Spleen (tissue), 11 donors: Measurements from ENCODE around the gene PARP1. TPM values are rescaled to one million over a fixed set of nuclear protein-coding genes. Genes with fewer than 3 reads are reported as not detected.

Experiments
- DNase-seq: peaks from one replicate; pipeline ENCODE4 v3.0.0-alpha.2; 2020
- H3K27ac ChIP-seq, 8 donors: fragments of 200-600 bp; sonication (generic) in 7 of 8; 1 replicate in 4 of 8; 2 replicates in 4 of 8; pipeline versions ENCODE4 v1.5.0 to v1.8.0; 2016 to 2021; ENCODE audit warnings: inconsistent platforms in 4 of 8, mild to moderate bottlenecking in 4 of 8, moderate library complexity in 1 of 8
- H3K27me3 ChIP-seq, 7 donors: fragments of 200-600 bp; sonication (generic) in 6 of 7; replicated peaks in 1 of 7; 1 replicate in 4 of 7; 2 replicates in 3 of 7; pipeline versions ENCODE4 v1.5.0 to v1.8.0; 2016 to 2021; ENCODE audit warnings: inconsistent platforms in 3 of 7, mild to moderate bottlenecking in 1 of 7
- H3K36me3 ChIP-seq, 6 donors: fragments of 200-600 bp; sonication (generic) in 5 of 6; 1 replicate in 4 of 6; 2 replicates in 2 of 6; pipeline versions ENCODE4 v1.5.0 to v1.8.0; 2016 to 2021; ENCODE audit warnings: inconsistent platforms in 2 of 6
- H3K4me1 ChIP-seq, 6 donors: fragments of 200-600 bp; sonication (generic) in 5 of 6; 1 replicate in 3 of 6; 2 replicates in 3 of 6; pipeline versions ENCODE4 v1.5.0 to v1.8.0; 2016 to 2021; ENCODE audit warnings: inconsistent platforms in 3 of 6
- H3K4me3 ChIP-seq, 8 donors: fragments of 200-600 bp; sonication (generic) in 7 of 8; 1 replicate in 4 of 8; 2 replicates in 4 of 8; pipeline versions ENCODE4 v1.5.0 to v1.8.0; 2016 to 2021; ENCODE audit warnings: inconsistent platforms in 4 of 8, mild to moderate bottlenecking in 4 of 8, moderate library complexity in 2 of 8
- H3K9me3 ChIP-seq, 8 donors: fragments of 200-600 bp; sonication (generic) in 7 of 8; 1 replicate in 4 of 8; 2 replicates in 4 of 8; pipeline versions ENCODE4 v1.5.0 to v1.8.0; 2016 to 2021; ENCODE audit warnings: inconsistent platforms in 4 of 8
- CTCF ChIP-seq, 11 experiments: fragments of 200-600 bp in 7 of 11; fragments of 450-650 bp in 4 of 11; sonication (generic) in 4 of 11; IDR thresholded peaks in 8 of 11; conservative IDR thresholded peaks in 3 of 11; 1 replicate in 7 of 11; 2 replicates in 4 of 11; pipeline versions ENCODE4 v1.4.0 to v1.8.0; 2016 to 2021; ENCODE audit warnings: antibody characterized with exemption in 11 of 11, inconsistent platforms in 4 of 11, mild to moderate bottlenecking in 1 of 11
- POLR2A ChIP-seq, 3 donors: fragments of 450-650 bp; IDR thresholded peaks; one replicate each; pipeline ENCODE4 v1.5.1; 2017; ENCODE audit warnings: antibody characterized with exemption in 3 of 3, mild to moderate bottlenecking in 1 of 3
- POLR2AphosphoS5 ChIP-seq, 3 donors: sonication (generic); formaldehyde crosslinking; IDR thresholded peaks; one replicate each; pipeline ENCODE4 v1.5.1; 2017; ENCODE audit warnings: antibody characterized with exemption in 3 of 3
- WGBS, 5 donors: extraction: QIAGEN DNeasy Blood & Tissue Kit in 3 of 5; methylation state at CpG; one replicate each; pipeline versions ENCODE4 v1.1.5 to v1.1.7; 2013 to 2018; 5-methylcytosine and 5-hydroxymethylcytosine counted together
- intact Hi-C: fragments of 100-400 bp; cut with DNase I; formaldehyde crosslinking; loops from one replicate; pipeline ENCODE4 v1.15.0; 2023; ENCODE audit warnings: low total_unique reads
- polyA plus RNA-seq, 3 donors: library from polyadenylated mRNA; stranded (reverse); fragments of 200-250 nt; gene quantifications; one replicate each; pipeline ENCODE4 v1.2.1, GENCODE V29; 2013
- total RNA-seq, 7 donors: library from RNA; depleted of rRNA in 3 of 7; stranded (reverse); fragments of >200 nt in 3 of 7; fragmentation: NEBNext Ultra II Directional in 4 of 7; extraction: Animal tissue kit (Norgen Biotek cat#: 25700) in 4 of 7; gene quantifications; one replicate each; pipeline versions ENCODE4 v1.1.0 to v1.2.1, GENCODE V29; 2016 to 2021
- donor health status: healthy with polysubstance abuse.
- donor health status: DM: no; HTN: no; CAD: no; lungs with moderate emphysema.
- donor health status: DM: no; HTN: no; CAD: no.
- donor health status: Bipolar disorder and iron deficiency.
- donor health status: healthy.
- donor health status: DM: no; HTN: no; CAD: no.
- donor health status: DM: yes; HTN: yes; CAD: no.

PARP1 gene
- total and polyA plus RNA-seq, 10 donors = 39.2 to 213 (median 125) TPM

GRCh38 chr1:226320930-226321329, 87.0 kb downstream of the PARP1 start:
- Histone ChIP-seq H3K9me3 (no peaks in the 10 kb centered on the region), H3K36me3 (no peaks in the 10 kb centered on the region), H3K27me3 (peaks cover 0 to 8% (median 0%) of the 10 kb centered on the region in 7 donors), H3K27ac (no peak overlapping the region), H3K4me3 (no peak overlapping the region), H3K4me1 (no peaks in the 10 kb centered on the region)
- TF ChIP-seq POLR2A (IDR thresholded peaks at IDR 0.05) (no peak), POLR2AphosphoS5 (IDR thresholded peaks at IDR 0.05) (no peak), CTCF (IDR thresholded peaks at IDR 0.05 in 8 of 11, conservative IDR thresholded peaks at IDR 0.05 in 3 of 11) (no peak)
- WGBS, 5 donors = 92 to 95% (median 93%) methylated on average over 10 of the region's 10 CpGs
- no peak for DNase-seq
- intact Hi-C loops = no loop called here

GRCh38 chr1:226318471-226318870, 89.4 kb downstream of the PARP1 start:
- H3K4me1 ChIP-seq = no peaks in the 10 kb centered on the region
- WGBS, 5 donors = 88 to 95% (median 94%) methylated on average over 5 of the region's 5 CpGs
- no peak for DNase-seq
- no peaks in the 10 kb centered on the region for H3K9me3 ChIP-seq
- intact Hi-C loops = no loop called here
- H3K36me3 ChIP-seq = no peaks in the 10 kb centered on the region
- TF ChIP-seq POLR2AphosphoS5 (IDR thresholded peaks at IDR 0.05) (no peak), POLR2A (IDR thresholded peaks at IDR 0.05) (no peak), CTCF (IDR thresholded peaks at IDR 0.05 in 8 of 11, conservative IDR thresholded peaks at IDR 0.05 in 3 of 11) (no peak)
- H3K27me3 ChIP-seq = peaks cover 0 to 8% (median 0%) of the 10 kb centered on the region in 7 donors
- no peak overlapping the region for H3K4me3 ChIP-seq
- no peak overlapping the region for H3K27ac ChIP-seq

GRCh38 chr1:226314055-226314454, 93.8 kb downstream of the PARP1 start:
- TF ChIP-seq POLR2AphosphoS5 (IDR thresholded peaks at IDR 0.05) (no peak), POLR2A (IDR thresholded peaks at IDR 0.05) (no peak), CTCF (IDR thresholded peaks at IDR 0.05 in 8 of 11, conservative IDR thresholded peaks at IDR 0.05 in 3 of 11) (no peak)
- Histone ChIP-seq H3K4me3 (no peak overlapping the region), H3K4me1 (peaks cover 0 to 14% (median 8%) of the 10 kb centered on the region in 6 donors), H3K27ac (no peak overlapping the region), H3K36me3 (no peaks in the 10 kb centered on the region), H3K9me3 (no peaks in the 10 kb centered on the region), H3K27me3 (peaks cover 0 to 12% (median 0%) of the 10 kb centered on the region in 7 donors)
- intact Hi-C loops = no loop called here
- no peak for DNase-seq

- H3K36me3 ChIP-seq = no peaks in the 10 kb centered on the region
- peaks cover 0 to 29% (median 20%) of the 10 kb centered on the region in 6 donors for H3K4me1 ChIP-seq
- no peak overlapping the region for H3K27ac ChIP-seq
- peaks cover 0 to 12% (median 0%) of the 10 kb centered on the region in 7 donors for H3K27me3 ChIP-seq
- H3K9me3 ChIP-seq = no peaks in the 10 kb centered on the region
- TF ChIP-seq CTCF (IDR thresholded peaks at IDR 0.05 in 8 of 11, conservative IDR thresholded peaks at IDR 0.05 in 3 of 11) = no peak
- TF ChIP-seq POLR2AphosphoS5 (IDR thresholded peaks at IDR 0.05) = no peak
- no peak for TF ChIP-seq POLR2A (IDR thresholded peaks at IDR 0.05)
- WGBS, 5 donors = 91 to 98% (median 95%) methylated on average over 2 of the region's 2 CpGs
- no peak overlapping the region for H3K4me3 ChIP-seq
- no peak for DNase-seq
- intact Hi-C loops = no loop called here
Observed at GRCh38 chr1:226312065-226312464, 95.8 kb downstream of the PARP1 start.
